Heart right ventricle (tissue), 16 donors: ENCODE data around the gene OPN4. TPM values are rescaled to one million over a fixed set of nuclear protein-coding genes. Genes with fewer than 3 reads are reported as not detected.

Source experiments
- ATAC-seq, 8 donors: fragments of 200-7000 bp; cut with Tn5 transposase; one replicate each; pipeline ENCODE4 v1.9.1; 2020; ENCODE audit warnings: mild to moderate bottlenecking in 8 of 8, moderate library complexity in 8 of 8, moderate number of reproducible peaks in 1 of 8
- DNase-seq, 2 donors: peaks; one replicate each; pipeline ENCODE4 v3.0.0-alpha.2; 2020
- H3K27ac ChIP-seq, 10 donors: fragments of 200-600 bp; sonication (generic) in 2 of 10; one replicate each; pipeline versions ENCODE4 v1.5.0 to v1.8.0; 2020 to 2022; ENCODE audit warnings: mild to moderate bottlenecking in 3 of 10
- H3K27me3 ChIP-seq, 7 donors: fragments of 200-600 bp; one replicate each; pipeline ENCODE4 v1.8.0; 2021 to 2022; ENCODE audit warnings: mild to moderate bottlenecking in 2 of 7
- H3K36me3 ChIP-seq, 9 donors: fragments of 200-600 bp; sonication (generic) in 1 of 9; one replicate each; pipeline versions ENCODE4 v1.5.0 to v1.8.0; 2020 to 2022; ENCODE audit warnings: mild to moderate bottlenecking in 2 of 9
- H3K4me1 ChIP-seq, 9 donors: fragments of 200-600 bp; sonication (generic) in 1 of 9; one replicate each; pipeline versions ENCODE4 v1.5.0 to v1.8.0; 2020 to 2022; ENCODE audit warnings: mild to moderate bottlenecking in 4 of 9
- H3K4me3 ChIP-seq, 10 donors: fragments of 200-600 bp; sonication (generic) in 2 of 10; one replicate each; pipeline versions ENCODE4 v1.5.0 to v1.8.0; 2020 to 2022; ENCODE audit warnings: mild to moderate bottlenecking in 7 of 10, moderate library complexity in 2 of 10
- H3K9me3 ChIP-seq, 11 donors: fragments of 200-600 bp in 10 of 11; sonication (generic) in 2 of 11; one replicate each; pipeline versions ENCODE4 v1.5.0 to v1.8.0; 2013 to 2022; ENCODE audit warnings: mild to moderate bottlenecking in 2 of 11, control low read depth in 1 of 11, moderate library complexity in 1 of 11
- WGBS, 2 donors: extraction: QIAGEN DNeasy Blood & Tissue Kit; methylation state at CpG; one replicate each; pipeline ENCODE4 v1.1.7; 2013; ENCODE audit warnings: inconsistent platforms in 1 of 2; 5-methylcytosine and 5-hydroxymethylcytosine counted together
- intact Hi-C, 10 donors: fragments of 100-400 bp; cut with DNase I; formaldehyde crosslinking; loops; one replicate each; pipeline versions ENCODE4 v1.11.1 to v1.14.2; 2022
- polyA plus RNA-seq, 2 donors: library from polyadenylated mRNA; stranded (reverse); fragments of 200-250 nt; gene quantifications; one replicate each; pipeline ENCODE4 v1.2.3, GENCODE V29; 2013
- total RNA-seq, 10 donors: library from RNA; stranded (reverse); fragmentation: NEBNext Ultra II Directional in 3 of 10; extraction: Animal tissue kit (Norgen Biotek cat#: 25700) in 3 of 10; gene quantifications; one replicate each; pipeline versions ENCODE4 v1.2.1 to v1.2.4, GENCODE V29; 2021 to 2023
- TF ChIP-seq, protein P1 (sequence below), 9 donors: fragments of 200-600 bp; sonication (generic) in 2 of 9; IDR thresholded peaks; one replicate each; pipeline versions ENCODE4 v1.5.0 to v1.8.0; 2021 to 2022; ENCODE audit warnings: antibody characterized with exemption in 9 of 9, mild to moderate bottlenecking in 5 of 9, moderate library complexity in 1 of 9
- donor health status: Arrhythmogenic right ventricular cardiomyopathy.
- donor health status: ischemic (EF 13 %, LVEDD 7.1; RV severe dilation, severe dysfunction).
- donor health status: healthy with polysubstance abuse.
- donor health status: DM: no; HTN: yes; CAD: no.
- donor health status: DM: no; HTN: no; CAD: no.
- donor health status: ischemic (EF 25% LVEDD 6.9; RV normal size, moderate dysfunction).
- donor health status: ischemic (EF 25% LVEDD 5.7; RV mildly dilated, moderate dysfunction).
- donor health status: healthy.
- donor health status: DM: yes; HTN: yes; CAD: no.
- donor health status: Ischemic cardiomyopathy.
- donor health status: ischemic (EF 35%, LVEDD 5.7; RV mildly dilated, moderate dysfunction).
- donor health status: nonischemic (EF 11% LVEDD 7.7; RV severe dilation, severe dysfunction).
- donor health status: DM: yes; HTN: yes; CAD: no.
- donor health status: PGD.
- donor health status: ischemic (EF 29% LVEDD 5.4; RV normal size, mild dysfunction).
- donor health status: nonischemic (EF 23%, LVEDD 6.1; RV moderate dilation, normal function).

OPN4 gene
- total and polyA plus RNA-seq, 12 donors: 0.10 to 0.29 (median 0.26) TPM; not detected in 5

DNA sequence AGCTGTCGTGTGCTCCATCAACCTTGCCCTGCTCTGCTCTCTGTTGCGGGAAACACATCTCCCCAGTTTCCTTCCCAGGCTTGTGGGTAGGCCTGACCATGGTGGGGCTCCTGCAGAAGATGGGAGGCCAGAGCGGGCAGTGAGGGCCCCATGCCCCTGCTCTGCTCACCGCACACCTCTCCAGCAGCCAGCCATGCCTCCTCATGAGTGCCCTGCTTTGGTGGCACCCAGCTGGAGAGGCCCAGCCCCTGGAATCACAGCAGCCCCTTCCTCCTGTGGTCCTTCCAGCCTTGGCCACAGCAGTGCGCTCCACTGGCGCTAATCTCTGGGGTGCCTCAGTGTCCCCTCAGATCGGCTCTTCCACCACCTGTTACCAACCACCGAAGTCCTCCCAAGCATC lies 4.2 kb upstream of the OPN4 start:
- TF ChIP-seq, protein P1, sequence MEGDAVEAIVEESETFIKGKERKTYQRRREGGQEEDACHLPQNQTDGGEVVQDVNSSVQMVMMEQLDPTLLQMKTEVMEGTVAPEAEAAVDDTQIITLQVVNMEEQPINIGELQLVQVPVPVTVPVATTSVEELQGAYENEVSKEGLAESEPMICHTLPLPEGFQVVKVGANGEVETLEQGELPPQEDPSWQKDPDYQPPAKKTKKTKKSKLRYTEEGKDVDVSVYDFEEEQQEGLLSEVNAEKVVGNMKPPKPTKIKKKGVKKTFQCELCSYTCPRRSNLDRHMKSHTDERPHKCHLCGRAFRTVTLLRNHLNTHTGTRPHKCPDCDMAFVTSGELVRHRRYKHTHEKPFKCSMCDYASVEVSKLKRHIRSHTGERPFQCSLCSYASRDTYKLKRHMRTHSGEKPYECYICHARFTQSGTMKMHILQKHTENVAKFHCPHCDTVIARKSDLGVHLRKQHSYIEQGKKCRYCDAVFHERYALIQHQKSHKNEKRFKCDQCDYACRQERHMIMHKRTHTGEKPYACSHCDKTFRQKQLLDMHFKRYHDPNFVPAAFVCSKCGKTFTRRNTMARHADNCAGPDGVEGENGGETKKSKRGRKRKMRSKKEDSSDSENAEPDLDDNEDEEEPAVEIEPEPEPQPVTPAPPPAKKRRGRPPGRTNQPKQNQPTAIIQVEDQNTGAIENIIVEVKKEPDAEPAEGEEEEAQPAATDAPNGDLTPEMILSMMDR (IDR thresholded peaks at IDR 0.05): no peak
- DNase-seq: no peak
- WGBS, 2 donors: 93% methylated on average over 8 of the region's 8 CpGs
- no peaks in the 10 kb centered on the region for H3K9me3 ChIP-seq
- H3K27me3 ChIP-seq: peaks cover 0 to under 1% (median 0%) of the 10 kb centered on the region in 7 donors
- H3K4me1 ChIP-seq: peaks cover 5 to 49% (median 30%) of the 10 kb centered on the region in 9 donors
- H3K27ac ChIP-seq: peak overlapping the region in 4 of 10 donors; percentile 1 to 58 (median 30)
- no peak overlapping the region for H3K4me3 ChIP-seq
- intact Hi-C loops: no loop called here
- H3K36me3 ChIP-seq: no peaks in the 10 kb centered on the region
- peak in 4 of 8 donors; percentile 1 to 13 (median 2) for ATAC-seq

DNA sequence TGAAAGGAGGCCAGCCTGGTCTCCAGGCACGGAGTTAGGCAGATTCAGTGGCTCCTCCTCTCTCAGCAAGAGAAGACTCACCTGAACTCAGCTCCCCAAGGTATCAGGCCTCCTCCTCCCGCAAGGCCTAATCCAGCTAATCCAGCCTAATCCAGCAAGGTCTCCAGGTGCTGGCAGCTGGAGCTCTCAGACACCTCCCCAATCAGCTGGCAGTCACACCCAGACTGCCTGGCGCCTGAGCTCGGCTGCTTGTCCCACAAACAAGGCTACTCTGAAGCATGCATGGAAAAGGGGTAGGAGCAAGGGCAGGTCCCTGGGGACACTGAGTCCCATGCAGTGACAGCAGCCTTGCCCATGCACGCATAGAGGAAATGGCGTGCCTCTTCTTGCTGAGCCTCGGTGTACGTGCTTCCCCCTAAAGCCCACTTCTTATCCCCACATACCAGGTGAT lies 3.3 kb upstream of the OPN4 start:
- no peak overlapping the region for H3K4me3 ChIP-seq
- H3K36me3 ChIP-seq: no peaks in the 10 kb centered on the region
- H3K9me3 ChIP-seq: no peaks in the 10 kb centered on the region
- intact Hi-C loops: no loop called here
- no peak for DNase-seq
- peaks cover 0 to 5% (median 0%) of the 10 kb centered on the region in 7 donors for H3K27me3 ChIP-seq
- TF ChIP-seq, protein P1 (IDR thresholded peaks at IDR 0.05): no peak
- WGBS, 2 donors: 66 to 80% methylated on average over 8 of the region's 8 CpGs
- peaks cover 5 to 49% (median 30%) of the 10 kb centered on the region in 9 donors for H3K4me1 ChIP-seq
- peak in 6 of 8 donors; percentile 25 to 53 (median 30) for ATAC-seq
- H3K27ac ChIP-seq: no peak overlapping the region

DNA sequence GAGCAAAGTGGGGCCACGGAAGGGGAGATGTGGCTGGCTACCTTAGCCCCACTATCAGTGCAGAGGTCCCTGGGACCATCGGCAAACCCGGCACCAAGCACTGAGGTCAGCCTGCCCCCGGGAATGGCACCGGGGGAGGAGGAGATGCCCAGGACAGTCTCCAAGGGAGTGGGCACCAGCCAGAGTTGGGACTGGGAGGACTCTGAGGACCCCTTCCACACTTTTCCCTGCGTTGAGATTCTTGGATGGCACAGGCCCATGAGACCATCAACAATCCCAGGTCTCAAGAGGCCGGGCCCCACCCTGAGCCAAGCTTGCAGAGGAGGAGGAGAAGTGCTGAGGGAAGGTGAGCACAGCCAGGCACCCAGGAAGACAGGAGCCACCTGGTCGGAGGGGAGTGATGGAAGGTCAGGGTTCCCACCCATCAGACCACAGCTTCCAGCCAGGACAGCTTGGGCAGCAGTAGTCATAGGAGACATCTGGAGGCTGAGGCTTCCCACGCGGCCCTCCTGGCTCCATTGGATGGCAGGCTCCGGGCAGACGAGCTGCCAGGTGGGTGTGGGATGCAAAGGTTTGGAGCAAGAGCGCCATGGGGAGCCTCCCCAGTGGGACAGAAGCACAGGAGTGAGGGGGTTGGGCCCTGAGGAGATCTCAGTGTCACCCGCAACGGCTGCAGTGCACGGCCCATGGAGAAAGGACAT lies 2.6 kb upstream of the OPN4 start:
- WGBS, 2 donors: 83 to 86% methylated on average over 16 of the region's 16 CpGs
- intact Hi-C loops: no loop called here
- Histone ChIP-seq H3K27me3 (peaks cover 0 to 5% (median 0%) of the 10 kb centered on the region in 7 donors), H3K4me1 (peaks cover 5 to 49% (median 30%) of the 10 kb centered on the region in 9 donors), H3K4me3 (no peak overlapping the region), H3K27ac (no peak overlapping the region), H3K9me3 (no peaks in the 10 kb centered on the region), H3K36me3 (no peaks in the 10 kb centered on the region)
- TF ChIP-seq, protein P1 (IDR thresholded peaks at IDR 0.05): no peak
- DNase-seq (no peak), ATAC-seq (no peak)

DNA sequence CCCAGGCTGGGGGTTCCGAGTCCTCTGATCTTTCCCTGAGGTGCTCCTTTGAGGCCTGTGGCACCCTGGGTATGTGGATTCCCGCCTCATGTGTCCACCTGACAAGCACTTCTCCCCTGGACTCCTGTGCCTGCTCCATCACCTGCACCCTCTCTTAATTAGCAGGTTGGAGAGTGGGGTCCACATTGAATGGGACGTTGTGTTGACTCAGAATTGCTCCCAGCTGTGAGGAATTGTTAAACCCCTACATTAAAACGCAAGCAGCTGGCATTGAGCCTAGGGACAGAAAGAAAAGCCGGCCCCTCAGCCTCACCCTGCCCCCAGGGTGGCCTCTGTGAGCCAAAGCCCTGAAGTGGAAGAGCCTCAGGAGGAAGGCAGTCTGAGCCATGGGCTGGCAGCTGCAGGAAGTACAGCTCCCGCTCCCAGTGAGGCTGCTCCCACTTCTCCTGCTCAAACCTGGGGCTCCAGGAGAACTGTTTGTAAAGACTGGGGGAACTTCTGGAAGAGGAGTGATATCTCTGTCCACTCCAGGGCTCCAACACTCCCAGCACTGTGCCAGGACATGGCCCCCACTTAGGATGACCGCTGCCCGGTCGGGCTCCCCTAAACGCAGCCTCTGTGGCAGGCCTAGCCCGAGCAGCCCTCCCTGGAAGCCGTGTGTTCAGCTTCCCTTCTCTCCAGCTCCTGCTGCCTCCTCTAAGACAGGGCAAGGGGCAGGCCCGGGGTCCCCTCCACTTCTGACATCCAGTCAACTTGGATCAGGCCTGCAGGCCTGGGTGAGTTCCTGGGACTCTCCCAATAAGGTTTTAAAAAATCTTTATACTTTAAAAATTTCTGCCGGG lies 1.8 kb upstream of the OPN4 start:
- H3K36me3 ChIP-seq: no peaks in the 10 kb centered on the region
- H3K4me3 ChIP-seq: no peak overlapping the region
- H3K27ac ChIP-seq: no peak overlapping the region
- ATAC-seq (no peak), DNase-seq (no peak)
- 75% methylated on average over 14 of the region's 14 CpGs for WGBS, 2 donors
- TF ChIP-seq, protein P1 (IDR thresholded peaks at IDR 0.05): no peak
- H3K27me3 ChIP-seq: peaks cover 0 to 5% (median 0%) of the 10 kb centered on the region in 7 donors
- H3K9me3 ChIP-seq: no peaks in the 10 kb centered on the region
- intact Hi-C loops: no loop called here
- peaks cover 5 to 49% (median 30%) of the 10 kb centered on the region in 9 donors for H3K4me1 ChIP-seq
